ENCODE results near the gene RABGAP1L. TPM values are rescaled to one million over a fixed set of nuclear protein-coding genes. Genes with fewer than 3 reads are reported as not detected.
A peak's percentile ranks its signal among the peaks of the same experiment; 100 is the strongest.

RABGAP1L gene
- total RNA-seq: 10 to 100 TPM; 11.7 to 23.1 (median 18.5) TPM
- long read RNA-seq: 0 reads

- intact Hi-C loops (cut with DNase I): no loop called here
- Histone ChIP-seq H3K36me3 (no peaks in the 10 kb centered on the region), H3K9me3 (no peaks in the 10 kb centered on the region), H3K4me3 (peak within 1 kb of the TSS; percentile 95 to 98 (median 95)), H3K27ac (peak within 1 kb of the TSS; percentile 85 to 96 (median 93)), H3K27me3 (no peaks in the 10 kb centered on the region), H3K4me1 (peaks cover 0 to 10% (median 0%) of the 10 kb centered on the region in 4 donors)
- DNase-seq (peak; percentile 96 to 97 (median 97)), ATAC-seq (peak; percentile 95 to 98 (median 96))
- peak; percentile 83 for TF ChIP-seq POLR2A (IDR thresholded peaks at IDR 0.05)
- TF ChIP-seq, protein P1, sequence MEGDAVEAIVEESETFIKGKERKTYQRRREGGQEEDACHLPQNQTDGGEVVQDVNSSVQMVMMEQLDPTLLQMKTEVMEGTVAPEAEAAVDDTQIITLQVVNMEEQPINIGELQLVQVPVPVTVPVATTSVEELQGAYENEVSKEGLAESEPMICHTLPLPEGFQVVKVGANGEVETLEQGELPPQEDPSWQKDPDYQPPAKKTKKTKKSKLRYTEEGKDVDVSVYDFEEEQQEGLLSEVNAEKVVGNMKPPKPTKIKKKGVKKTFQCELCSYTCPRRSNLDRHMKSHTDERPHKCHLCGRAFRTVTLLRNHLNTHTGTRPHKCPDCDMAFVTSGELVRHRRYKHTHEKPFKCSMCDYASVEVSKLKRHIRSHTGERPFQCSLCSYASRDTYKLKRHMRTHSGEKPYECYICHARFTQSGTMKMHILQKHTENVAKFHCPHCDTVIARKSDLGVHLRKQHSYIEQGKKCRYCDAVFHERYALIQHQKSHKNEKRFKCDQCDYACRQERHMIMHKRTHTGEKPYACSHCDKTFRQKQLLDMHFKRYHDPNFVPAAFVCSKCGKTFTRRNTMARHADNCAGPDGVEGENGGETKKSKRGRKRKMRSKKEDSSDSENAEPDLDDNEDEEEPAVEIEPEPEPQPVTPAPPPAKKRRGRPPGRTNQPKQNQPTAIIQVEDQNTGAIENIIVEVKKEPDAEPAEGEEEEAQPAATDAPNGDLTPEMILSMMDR (IDR thresholded peaks at IDR 0.05): peak in 1 of 4 donors; percentile 6
- WGBS (ENCODE audit: insufficient coverage, low coverage, low lambda C conversion rate, missing lambda C conversion rate): 0% methylated on average over 9 of the region's 98 CpGs
Observed at GRCh38 chr1:174159252-174160108, at the start of gene RABGAP1L. RABGAP1L (plus strand) TSS chr1:174159520.

DNA sequence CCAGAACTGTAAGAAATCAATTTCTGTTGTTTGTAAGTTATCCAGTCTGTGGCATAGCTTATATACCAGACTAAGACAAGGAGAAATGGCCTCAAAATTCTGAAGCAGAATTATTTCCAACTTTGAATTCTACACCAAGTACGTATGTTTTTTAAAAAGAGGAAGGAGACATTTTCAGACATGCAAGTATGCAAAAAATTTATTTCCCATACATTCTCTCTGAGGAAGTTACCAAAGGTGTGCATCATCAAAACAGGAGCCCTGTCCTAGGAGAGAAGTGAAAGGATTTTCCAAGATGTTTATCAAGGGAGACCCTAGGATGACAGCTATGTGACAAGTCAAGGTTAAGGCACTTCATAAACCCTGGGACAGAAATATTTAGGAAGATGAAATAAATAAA lies 49.3 kb upstream of the RABGAP1L start:
- Histone ChIP-seq H3K4me3 (no peak overlapping the region), H3K4me1 (no peaks in the 10 kb centered on the region), H3K9me3 (no peaks in the 10 kb centered on the region), H3K27me3 (no peaks in the 10 kb centered on the region), H3K27ac (no peak overlapping the region), H3K36me3 (no peaks in the 10 kb centered on the region)
- DNase-seq (no peak), ATAC-seq (no peak)
- no peak for TF ChIP-seq POLR2A (IDR thresholded peaks at IDR 0.05)
- TF ChIP-seq, protein P1 (IDR thresholded peaks at IDR 0.05): no peak
- 40% methylated on average over 1 of the region's 1 CpG for WGBS (ENCODE audit: insufficient coverage, low coverage, low lambda C conversion rate, missing lambda C conversion rate)
- intact Hi-C loops (cut with DNase I): no loop called here

- WGBS (ENCODE audit: insufficient coverage, low coverage, low lambda C conversion rate, missing lambda C conversion rate): 67% methylated on average over 5 of the region's 5 CpGs
- intact Hi-C loops (cut with DNase I): no loop called here
Observed at GRCh38 chr1:174112489-174113162, 46.7 kb upstream of the RABGAP1L start.

GRCh38 chr1:174114106-174114505 lies 45.2 kb upstream of the RABGAP1L start:
- ATAC-seq (no peak), DNase-seq (no peak)
- no peak for TF ChIP-seq POLR2A (IDR thresholded peaks at IDR 0.05)
- TF ChIP-seq, protein P1 (IDR thresholded peaks at IDR 0.05): no peak
- no peaks in the 10 kb centered on the region for H3K27me3 ChIP-seq
- no peaks in the 10 kb centered on the region for H3K4me1 ChIP-seq
- intact Hi-C loops (cut with DNase I): no loop called here
- no peak overlapping the region for H3K4me3 ChIP-seq
- WGBS (ENCODE audit: insufficient coverage, low coverage, low lambda C conversion rate, missing lambda C conversion rate): 29% methylated on average over 2 of the region's 2 CpGs
- no peaks in the 10 kb centered on the region for H3K36me3 ChIP-seq
- H3K27ac ChIP-seq: no peak overlapping the region
- H3K9me3 ChIP-seq: no peaks in the 10 kb centered on the region

More at GRCh38 chr1:174112489-174113162, 46.7 kb upstream of the RABGAP1L start:
- no peaks in the 10 kb centered on the region for H3K27me3 ChIP-seq
- H3K36me3 ChIP-seq: no peaks in the 10 kb centered on the region
- no peak overlapping the region for H3K4me3 ChIP-seq
- no peak for ATAC-seq
- no peaks in the 10 kb centered on the region for H3K4me1 ChIP-seq
- no peak for DNase-seq
- no peaks in the 10 kb centered on the region for H3K9me3 ChIP-seq
- H3K27ac ChIP-seq: no peak overlapping the region
- TF ChIP-seq, protein P1 (IDR thresholded peaks at IDR 0.05): no peak
- TF ChIP-seq POLR2A (IDR thresholded peaks at IDR 0.05): no peak

Data from right lobe of liver (tissue), 6 donors.